ENCODE results near the gene XAB2. TPM values are rescaled to one million over a fixed set of nuclear protein-coding genes. Genes with fewer than 3 reads are reported as not detected.

XAB2 gene
- total RNA-seq, 1 experiment from 2014 or later, result 36.9 TPM

Small RNAs within 50 kb of the gene (microRNA-seq; reads per million reads assigned to microRNA genes)
- not detected for gene MIR6792 (ENCODE audit: unreplicated experiment)

Other genes with a start within 250 kb of the XAB2 start
- gene PEX11G, start 140.5 kb downstream of the XAB2 start, total RNA-seq (2021; ENCODE audit: unreplicated experiment), result 2.9 TPM
- gene ZNF358, start 113.4 kb downstream of the XAB2 start, total RNA-seq (2021; ENCODE audit: unreplicated experiment), result 30.2 TPM
- gene MCOLN1, start 106.9 kb downstream of the XAB2 start, total RNA-seq (2021; ENCODE audit: unreplicated experiment), result 28.0 TPM
- gene PNPLA6, start 93.8 kb downstream of the XAB2 start, total RNA-seq (2021; ENCODE audit: unreplicated experiment), result 176 TPM
- gene CAMSAP3, start 33.7 kb downstream of the XAB2 start, total RNA-seq (2021; ENCODE audit: unreplicated experiment), result 1.7 TPM
- gene PET100, start 248 bp upstream of the XAB2 start, total RNA-seq (2021; ENCODE audit: unreplicated experiment), result 109 TPM
- gene PCP2, start 4.2 kb upstream of the XAB2 start, total RNA-seq (2021; ENCODE audit: unreplicated experiment), result not detected
- 102 TPM for gene STXBP2, start 7.6 kb upstream of the XAB2 start, total RNA-seq (2021; ENCODE audit: unreplicated experiment)
- not detected for gene RETN, start 39.5 kb upstream of the XAB2 start, total RNA-seq (2021; ENCODE audit: unreplicated experiment)
- not detected for gene MCEMP1, start 47.5 kb upstream of the XAB2 start, total RNA-seq (2021; ENCODE audit: unreplicated experiment)
- 101 TPM for gene TRAPPC5, start 51.3 kb upstream of the XAB2 start, total RNA-seq (2021; ENCODE audit: unreplicated experiment)
- gene FCER2, start 72.6 kb upstream of the XAB2 start, total RNA-seq (2021; ENCODE audit: unreplicated experiment), result 0.15 TPM
- gene CLEC4G, start 102.6 kb upstream of the XAB2 start, total RNA-seq (2021; ENCODE audit: unreplicated experiment), result not detected
- not detected for gene CD209, start 118.0 kb upstream of the XAB2 start, total RNA-seq (2021; ENCODE audit: unreplicated experiment)
- not detected for gene CLEC4M, start 133.7 kb upstream of the XAB2 start, total RNA-seq (2021; ENCODE audit: unreplicated experiment)
- 6.4 TPM for gene EVI5L, start 200.7 kb upstream of the XAB2 start, total RNA-seq (2021; ENCODE audit: unreplicated experiment)
- 3.7 TPM for gene PRR36, start 244.8 kb upstream of the XAB2 start, total RNA-seq (2021; ENCODE audit: unreplicated experiment)